IPS-18c (cell line): ENCODE measurements around the gene ZC3H7B.

Experiments
- H3K4me3 ChIP-seq: 2 replicates; pipeline ENCODE4 v1.7.0; 2013; ENCODE audit warnings: low read depth, mild to moderate bottlenecking, low read length, moderate library complexity; ENCODE audit not compliant: insufficient read depth
- H3K9me3 ChIP-seq: one replicate; pipeline ENCODE4 v1.6.1; 2013; ENCODE audit warnings: mild to moderate bottlenecking, low read length, moderate library complexity; ENCODE audit not compliant: control insufficient read depth, insufficient read depth

Gene ZC3H7B

GRCh38 chr22:41341990-41342389 lies 40.7 kb downstream of the ZC3H7B start:
- no peak overlapping the region for H3K4me3 ChIP-seq
- no peaks in the 10 kb centered on the region for H3K9me3 ChIP-seq

GRCh38 chr22:41343300-41343699 lies 42.0 kb downstream of the ZC3H7B start:
- no peaks in the 10 kb centered on the region for H3K9me3 ChIP-seq
- H3K4me3 ChIP-seq, result no peak overlapping the region

- no peak overlapping the region for H3K4me3 ChIP-seq
- no peaks in the 10 kb centered on the region for H3K9me3 ChIP-seq
Measured at GRCh38 chr22:41343717-41344116, 42.4 kb downstream of the ZC3H7B start.

- no peak overlapping the region for H3K4me3 ChIP-seq
- no peaks in the 10 kb centered on the region for H3K9me3 ChIP-seq
Measured at GRCh38 chr22:41344189-41344788, 43.0 kb downstream of the ZC3H7B start.

- Histone ChIP-seq H3K4me3 (no peak overlapping the region), H3K9me3 (no peaks in the 10 kb centered on the region)
Measured at GRCh38 chr22:41345807-41346335, 44.5 kb downstream of the ZC3H7B start.

GRCh38 chr22:41347066-41347859 lies 45.9 kb downstream of the ZC3H7B start:
- Histone ChIP-seq H3K4me3 (no peak overlapping the region), H3K9me3 (no peaks in the 10 kb centered on the region)

GRCh38 chr22:41348964-41349484 lies 47.7 kb downstream of the ZC3H7B start:
- Histone ChIP-seq H3K4me3 (no peak overlapping the region), H3K9me3 (no peaks in the 10 kb centered on the region)

GRCh38 chr22:41350087-41350486 lies 48.8 kb downstream of the ZC3H7B start:
- Histone ChIP-seq H3K9me3 (no peaks in the 10 kb centered on the region), H3K4me3 (no peak overlapping the region)

- H3K9me3 ChIP-seq, result no peaks in the 10 kb centered on the region
- H3K4me3 ChIP-seq, result no peak overlapping the region
Measured at GRCh38 chr22:41351011-41351410, 49.7 kb downstream of the ZC3H7B start.

GRCh38 chr22:41352058-41352457 lies 50.7 kb downstream of the ZC3H7B start:
- Histone ChIP-seq H3K9me3 (no peaks in the 10 kb centered on the region), H3K4me3 (no peak overlapping the region)

GRCh38 chr22:41353862-41354575 lies 52.7 kb downstream of the ZC3H7B start:
- H3K9me3 ChIP-seq, result no peaks in the 10 kb centered on the region

GRCh38 chr22:41354979-41355378 lies 53.7 kb downstream of the ZC3H7B start:
- Histone ChIP-seq H3K4me3 (no peak overlapping the region), H3K9me3 (no peaks in the 10 kb centered on the region)

More at GRCh38 chr22:41353862-41354575, 52.7 kb downstream of the ZC3H7B start:
- H3K4me3 ChIP-seq, result no peak overlapping the region

GRCh38 chr22:41355895-41356294 lies 54.6 kb downstream of the ZC3H7B start:
- Histone ChIP-seq H3K9me3 (no peaks in the 10 kb centered on the region), H3K4me3 (no peak overlapping the region; the same call in 1 of the 2 replicates)

- Histone ChIP-seq H3K4me3 (no peak overlapping the region), H3K9me3 (no peaks in the 10 kb centered on the region)
Measured at GRCh38 chr22:41356430-41357028, 55.2 kb downstream of the ZC3H7B start.

GRCh38 chr22:41357191-41357590 lies 55.9 kb downstream of the ZC3H7B start:
- Histone ChIP-seq H3K9me3 (no peaks in the 10 kb centered on the region), H3K4me3 (no peak overlapping the region)

- Histone ChIP-seq H3K9me3 (no peaks in the 10 kb centered on the region), H3K4me3 (no peak overlapping the region)
Measured at GRCh38 chr22:41358927-41359326, 57.6 kb downstream of the ZC3H7B start.

GRCh38 chr22:41359376-41359775 lies 58.1 kb downstream of the ZC3H7B start:
- H3K9me3 ChIP-seq, result no peaks in the 10 kb centered on the region
- H3K4me3 ChIP-seq, result no peak overlapping the region
